Measurements from ENCODE around the gene P4HA2.
A peak's percentile ranks its signal among the peaks of the same experiment; 100 is the strongest.

The P4HA2 gene

DNA sequence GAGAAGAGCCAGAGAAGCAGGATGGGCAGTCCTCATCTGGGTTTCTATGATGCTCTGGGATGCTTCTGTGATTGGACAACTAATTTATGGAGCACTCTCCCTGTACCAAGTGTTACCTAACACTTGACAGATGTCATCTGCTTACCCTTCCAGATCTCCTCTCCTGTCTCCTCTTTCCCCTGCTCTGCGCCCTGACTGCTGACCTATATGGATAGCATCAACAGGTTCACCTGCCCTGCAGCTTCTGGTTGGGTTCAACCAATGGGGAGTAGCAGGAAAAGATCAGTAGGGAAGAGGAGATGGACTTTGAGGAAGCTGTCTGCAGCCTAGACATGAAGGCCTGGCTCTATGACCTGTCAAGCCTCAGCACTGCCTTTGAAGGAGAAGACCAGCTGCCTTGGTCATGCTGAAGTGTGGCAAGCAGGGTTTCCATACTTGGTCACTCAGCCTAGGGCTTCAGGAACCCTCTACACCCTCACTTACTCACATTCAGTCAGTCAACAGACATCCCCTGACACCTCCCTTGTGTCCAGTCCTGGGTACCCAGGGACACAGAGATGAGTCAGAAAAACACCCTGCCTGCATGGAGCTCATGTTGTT, 11.3 kb upstream of the P4HA2 start:
- WGBS (ENCODE audit: extremely low coverage, insufficient coverage, low lambda C conversion rate): no CpG with 5 or more reads among the region's 1 CpG
- Histone ChIP-seq H2BK5ac (ENCODE audit: low read length) (no peak overlapping the region), H4K5ac (ENCODE audit: low read length) (no peak overlapping the region), H3K27ac (ENCODE audit: low read depth, low read length) (no peak overlapping the region), H3K4me3 (ENCODE audit: low read length) (no peak overlapping the region), H3K4me1 (ENCODE audit: control insufficient read depth, low read depth, low read length) (no peaks in the 10 kb centered on the region), H3K79me1 (ENCODE audit: low read length) (no peaks in the 10 kb centered on the region), H3K18ac (ENCODE audit: low read length) (no peak overlapping the region), H3K4me2 (ENCODE audit: low read length) (no peak overlapping the region), H2AK5ac (ENCODE audit: low read length) (no peak overlapping the region), H3K56ac (ENCODE audit: low read length) (no peak overlapping the region), H2BK120ac (ENCODE audit: low read depth, low read length) (no peak overlapping the region), H3K9ac (ENCODE audit: low read length) (no peak overlapping the region), H3K4ac (ENCODE audit: low read depth, low read length) (no peak overlapping the region), H4K8ac (ENCODE audit: low read depth, low read length) (no peak overlapping the region), H2BK15ac (replicated peaks; ENCODE audit: low read depth) (no peak overlapping the region), H3K27me3 (ENCODE audit: insufficient read depth, low read length, poor library complexity) (no peaks in the 10 kb centered on the region), H3K79me2 (ENCODE audit: control insufficient read depth, insufficient read depth, low read length) (no peaks in the 10 kb centered on the region), H3K36me3 (ENCODE audit: control insufficient read depth, insufficient read depth, low read length) (no peaks in the 10 kb centered on the region), H3K23ac (ENCODE audit: low read length) (no peak overlapping the region)
- DNase-seq: no peak

- H3K4me3 ChIP-seq (ENCODE audit: low read length): no peak overlapping the region
- WGBS (ENCODE audit: extremely low coverage, insufficient coverage, low lambda C conversion rate): no CpG with 5 or more reads among the region's 1 CpG
- H3K79me2 ChIP-seq (ENCODE audit: control insufficient read depth, insufficient read depth, low read length): no peaks in the 10 kb centered on the region
- H3K56ac ChIP-seq (ENCODE audit: low read length): no peak overlapping the region
- no peak overlapping the region for H3K18ac ChIP-seq (ENCODE audit: low read length)
- H4K8ac ChIP-seq (ENCODE audit: low read depth, low read length): no peak overlapping the region
- H3K4me2 ChIP-seq (ENCODE audit: low read length): no peak overlapping the region
- H3K9ac ChIP-seq (ENCODE audit: low read length): no peak overlapping the region
- H3K36me3 ChIP-seq (ENCODE audit: control insufficient read depth, insufficient read depth, low read length): no peaks in the 10 kb centered on the region
- no peak overlapping the region for H2BK15ac ChIP-seq (replicated peaks; ENCODE audit: low read depth)
- no peak overlapping the region for H2AK5ac ChIP-seq (ENCODE audit: low read length)
- no peaks in the 10 kb centered on the region for H3K27me3 ChIP-seq (ENCODE audit: insufficient read depth, low read length, poor library complexity)
- peak; percentile 78 for DNase-seq
- H3K4me1 ChIP-seq (ENCODE audit: control insufficient read depth, low read depth, low read length): no peaks in the 10 kb centered on the region
- H2BK120ac ChIP-seq (ENCODE audit: low read depth, low read length): no peak overlapping the region
- H3K27ac ChIP-seq (ENCODE audit: low read depth, low read length): no peak overlapping the region
- H3K23ac ChIP-seq (ENCODE audit: low read length): no peak overlapping the region
- no peaks in the 10 kb centered on the region for H3K79me1 ChIP-seq (ENCODE audit: low read length)
- no peak overlapping the region for H4K5ac ChIP-seq (ENCODE audit: low read length)
- no peak overlapping the region for H3K4ac ChIP-seq (ENCODE audit: low read depth, low read length)
- H2BK5ac ChIP-seq (ENCODE audit: low read length): no peak overlapping the region
Observed at GRCh38 chr5:132238169-132238744, 10.6 kb upstream of the P4HA2 start.

DNA sequence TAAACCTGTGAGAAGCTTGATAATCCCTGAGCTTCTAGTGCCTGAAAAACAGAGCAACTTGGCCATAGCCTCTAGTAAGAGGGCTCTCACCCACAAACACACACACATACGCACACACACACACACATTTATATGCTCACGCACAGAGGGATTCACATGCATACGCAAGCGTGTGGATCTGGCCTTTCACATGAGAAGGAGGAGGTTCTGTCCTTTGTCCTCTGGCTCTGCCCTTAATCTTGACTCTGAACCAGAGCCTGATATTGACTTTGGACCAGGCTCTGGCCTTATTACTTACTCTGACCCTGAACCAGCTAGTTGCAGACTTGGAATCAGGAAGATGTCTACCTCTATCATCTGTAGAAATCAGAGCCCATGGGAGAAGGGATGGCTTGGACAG, 10.0 kb upstream of the P4HA2 start:
- Histone ChIP-seq H3K79me1 (ENCODE audit: low read length) (no peaks in the 10 kb centered on the region), H3K4me1 (ENCODE audit: control insufficient read depth, low read depth, low read length) (no peaks in the 10 kb centered on the region), H4K8ac (ENCODE audit: low read depth, low read length) (no peak overlapping the region), H3K4me2 (ENCODE audit: low read length) (no peak overlapping the region), H2BK5ac (ENCODE audit: low read length) (no peak overlapping the region), H3K23ac (ENCODE audit: low read length) (no peak overlapping the region), H3K27me3 (ENCODE audit: insufficient read depth, low read length, poor library complexity) (no peaks in the 10 kb centered on the region), H3K36me3 (ENCODE audit: control insufficient read depth, insufficient read depth, low read length) (no peaks in the 10 kb centered on the region), H3K27ac (ENCODE audit: low read depth, low read length) (no peak overlapping the region), H3K56ac (ENCODE audit: low read length) (no peak overlapping the region), H3K79me2 (ENCODE audit: control insufficient read depth, insufficient read depth, low read length) (no peaks in the 10 kb centered on the region), H4K5ac (ENCODE audit: low read length) (no peak overlapping the region), H3K4me3 (ENCODE audit: low read length) (no peak overlapping the region), H2BK15ac (replicated peaks; ENCODE audit: low read depth) (no peak overlapping the region), H3K4ac (ENCODE audit: low read depth, low read length) (no peak overlapping the region), H3K9ac (ENCODE audit: low read length) (no peak overlapping the region), H2BK120ac (ENCODE audit: low read depth, low read length) (no peak overlapping the region), H2AK5ac (ENCODE audit: low read length) (no peak overlapping the region), H3K18ac (ENCODE audit: low read length) (no peak overlapping the region)
- no CpG with 5 or more reads among the region's 4 CpGs for WGBS (ENCODE audit: extremely low coverage, insufficient coverage, low lambda C conversion rate)
- no peak for DNase-seq

DNA sequence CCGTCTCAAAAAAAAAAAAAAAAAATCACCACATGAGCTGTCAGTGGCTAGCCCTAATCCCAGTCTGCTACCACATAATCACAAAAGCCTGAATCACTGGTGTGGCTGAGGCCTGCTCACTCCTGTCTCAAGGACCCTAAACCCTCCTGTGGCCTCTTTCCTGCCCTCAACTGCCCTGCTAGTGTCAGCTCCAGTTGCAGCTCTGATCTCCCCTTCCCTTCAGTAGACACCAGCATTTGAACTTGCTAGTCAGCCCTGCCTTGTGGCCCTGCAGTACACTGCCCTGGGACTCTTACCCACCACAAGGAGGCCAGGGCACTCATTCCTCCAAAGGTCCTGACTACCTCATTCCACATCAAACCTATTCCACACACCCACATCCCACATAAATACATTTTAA, 9.5 kb upstream of the P4HA2 start:
- Histone ChIP-seq H3K4me3 (ENCODE audit: low read length) (no peak overlapping the region), H3K23ac (ENCODE audit: low read length) (no peak overlapping the region), H3K27ac (ENCODE audit: low read depth, low read length) (no peak overlapping the region)

GRCh38 chr5:132235340-132235739, 7.7 kb upstream of the P4HA2 start:
- Histone ChIP-seq H2BK15ac (replicated peaks; ENCODE audit: low read depth) (no peak overlapping the region), H4K8ac (ENCODE audit: low read depth, low read length) (no peak overlapping the region), H3K4ac (ENCODE audit: low read depth, low read length) (no peak overlapping the region), H3K9ac (ENCODE audit: low read length) (no peak overlapping the region), H3K27me3 (ENCODE audit: insufficient read depth, low read length, poor library complexity) (no peaks in the 10 kb centered on the region), H3K79me1 (ENCODE audit: low read length) (no peaks in the 10 kb centered on the region), H3K56ac (ENCODE audit: low read length) (no peak overlapping the region), H3K4me1 (ENCODE audit: control insufficient read depth, low read depth, low read length) (no peaks in the 10 kb centered on the region), H3K4me3 (ENCODE audit: low read length) (no peak overlapping the region), H3K18ac (ENCODE audit: low read length) (no peak overlapping the region), H3K79me2 (ENCODE audit: control insufficient read depth, insufficient read depth, low read length) (no peaks in the 10 kb centered on the region), H3K36me3 (ENCODE audit: control insufficient read depth, insufficient read depth, low read length) (no peaks in the 10 kb centered on the region), H3K4me2 (ENCODE audit: low read length) (no peak overlapping the region), H3K23ac (ENCODE audit: low read length) (no peak overlapping the region), H3K27ac (ENCODE audit: low read depth, low read length) (no peak overlapping the region), H2BK120ac (ENCODE audit: low read depth, low read length) (no peak overlapping the region), H4K5ac (ENCODE audit: low read length) (no peak overlapping the region), H2BK5ac (ENCODE audit: low read length) (no peak overlapping the region), H2AK5ac (ENCODE audit: low read length) (no peak overlapping the region)
- WGBS (ENCODE audit: extremely low coverage, insufficient coverage, low lambda C conversion rate): no CpG with 5 or more reads among the region's 3 CpGs
- DNase-seq: no peak

More for the DNA sequence above, 9.5 kb upstream of the P4HA2 start:
- H2BK5ac ChIP-seq (ENCODE audit: low read length): no peak overlapping the region
- DNase-seq: peak; percentile 49
- H2BK15ac ChIP-seq (replicated peaks; ENCODE audit: low read depth): no peak overlapping the region
- H3K18ac ChIP-seq (ENCODE audit: low read length): no peak overlapping the region
- H3K36me3 ChIP-seq (ENCODE audit: control insufficient read depth, insufficient read depth, low read length): no peaks in the 10 kb centered on the region
- no peaks in the 10 kb centered on the region for H3K79me2 ChIP-seq (ENCODE audit: control insufficient read depth, insufficient read depth, low read length)
- H2BK120ac ChIP-seq (ENCODE audit: low read depth, low read length): no peak overlapping the region
- H3K27me3 ChIP-seq (ENCODE audit: insufficient read depth, low read length, poor library complexity): no peaks in the 10 kb centered on the region
- H4K8ac ChIP-seq (ENCODE audit: low read depth, low read length): no peak overlapping the region
- H3K4me2 ChIP-seq (ENCODE audit: low read length): no peak overlapping the region
- no peaks in the 10 kb centered on the region for H3K4me1 ChIP-seq (ENCODE audit: control insufficient read depth, low read depth, low read length)
- no peak overlapping the region for H2AK5ac ChIP-seq (ENCODE audit: low read length)
- no CpG with 5 or more reads among the region's 1 CpG for WGBS (ENCODE audit: extremely low coverage, insufficient coverage, low lambda C conversion rate)
- H3K9ac ChIP-seq (ENCODE audit: low read length): no peak overlapping the region
- H3K56ac ChIP-seq (ENCODE audit: low read length): no peak overlapping the region
- no peak overlapping the region for H3K4ac ChIP-seq (ENCODE audit: low read depth, low read length)
- H3K79me1 ChIP-seq (ENCODE audit: low read length): no peaks in the 10 kb centered on the region
- H4K5ac ChIP-seq (ENCODE audit: low read length): no peak overlapping the region

- Histone ChIP-seq H3K79me1 (ENCODE audit: low read length) (no peaks in the 10 kb centered on the region), H3K9ac (ENCODE audit: low read length) (no peak overlapping the region), H3K4me3 (ENCODE audit: low read length) (no peak overlapping the region), H3K79me2 (ENCODE audit: control insufficient read depth, insufficient read depth, low read length) (no peaks in the 10 kb centered on the region), H3K56ac (ENCODE audit: low read length) (no peak overlapping the region), H3K23ac (ENCODE audit: low read length) (no peak overlapping the region), H3K4me2 (ENCODE audit: low read length) (no peak overlapping the region), H3K27me3 (ENCODE audit: insufficient read depth, low read length, poor library complexity) (no peaks in the 10 kb centered on the region), H4K5ac (ENCODE audit: low read length) (no peak overlapping the region), H3K36me3 (ENCODE audit: control insufficient read depth, insufficient read depth, low read length) (no peaks in the 10 kb centered on the region), H4K8ac (ENCODE audit: low read depth, low read length) (no peak overlapping the region), H2BK15ac (replicated peaks; ENCODE audit: low read depth) (no peak overlapping the region), H3K4me1 (ENCODE audit: control insufficient read depth, low read depth, low read length) (no peaks in the 10 kb centered on the region), H2BK120ac (ENCODE audit: low read depth, low read length) (no peak overlapping the region), H3K18ac (ENCODE audit: low read length) (no peak overlapping the region), H2AK5ac (ENCODE audit: low read length) (no peak overlapping the region), H2BK5ac (ENCODE audit: low read length) (no peak overlapping the region), H3K27ac (ENCODE audit: low read depth, low read length) (no peak overlapping the region), H3K4ac (ENCODE audit: low read depth, low read length) (no peak overlapping the region)
- WGBS (ENCODE audit: extremely low coverage, insufficient coverage, low lambda C conversion rate): no CpG with 5 or more reads among the region's 2 CpGs
- DNase-seq: no peak
Observed at GRCh38 chr5:132234684-132235062, 7.0 kb upstream of the P4HA2 start.

Measured in mesendoderm (in vitro differentiated cells).